ENCODE measurements around the gene MRAS. TPM values are rescaled to one million over a fixed set of nuclear protein-coding genes. Genes with fewer than 3 reads are reported as not detected.

The MRAS gene
- polyA plus RNA-seq, 1 experiment = 58.3 TPM

GRCh38 chr3:138395865-138396751 is 47.7 kb downstream of the MRAS start:
- no peaks in the 10 kb centered on the region for H3K9me3 ChIP-seq (ENCODE audit: control insufficient read depth, insufficient read depth, low read length)
- CTCF ChIA-PET = interaction anchor here (1.2 kb wide), 1 partner anchor 21 kb away, joined by 8 read pairs; no protein-coding TSS in a partner anchor

GRCh38 chr3:138396752-138397410 is 48.5 kb downstream of the MRAS start:
- ChIA-PET CTCF (interaction anchor here (1.2 kb wide), 1 partner anchor 20 kb away, joined by 8 read pairs; no protein-coding TSS in a partner anchor), POLR2A (no interaction called here)
- no peaks in the 10 kb centered on the region for H3K9me3 ChIP-seq (ENCODE audit: control insufficient read depth, insufficient read depth, low read length)
- no peaks in the 10 kb centered on the region for H3K27me3 ChIP-seq (ENCODE audit: control insufficient read depth, insufficient read depth, low read length)
- no peak overlapping the region for H3K27ac ChIP-seq (ENCODE audit: low read depth, low read length)
- DNase-seq (ENCODE audit: low read depth, low spot score) = no peak
- H3K4me3 ChIP-seq (ENCODE audit: low read depth, low read length) = no peak overlapping the region
- TF ChIP-seq CTCF (IDR thresholded peaks at IDR 0.05; ENCODE audit: low read depth, low read length) = no peak

More at GRCh38 chr3:138395865-138396751, 47.7 kb downstream of the MRAS start:
- POLR2A ChIA-PET = no interaction called here
- no peaks in the 10 kb centered on the region for H3K27me3 ChIP-seq (ENCODE audit: control insufficient read depth, insufficient read depth, low read length)
- no peak for TF ChIP-seq CTCF (IDR thresholded peaks at IDR 0.05; ENCODE audit: low read depth, low read length)
- H3K4me3 ChIP-seq (ENCODE audit: low read depth, low read length) = no peak overlapping the region
- H3K27ac ChIP-seq (ENCODE audit: low read depth, low read length) = no peak overlapping the region
- no peak for DNase-seq (ENCODE audit: low read depth, low spot score)

- Histone ChIP-seq H3K27me3 (ENCODE audit: control insufficient read depth, insufficient read depth, low read length) (no peaks in the 10 kb centered on the region), H3K9me3 (ENCODE audit: control insufficient read depth, insufficient read depth, low read length) (no peaks in the 10 kb centered on the region), H3K4me3 (ENCODE audit: low read depth, low read length) (no peak overlapping the region), H3K27ac (ENCODE audit: low read depth, low read length) (no peak overlapping the region)
- POLR2A ChIA-PET = no interaction called here
- TF ChIP-seq CTCF (IDR thresholded peaks at IDR 0.05; ENCODE audit: low read depth, low read length) = no peak; the same call in 1 of the 2 replicates
- no peak for DNase-seq (ENCODE audit: low read depth, low spot score)
- CTCF ChIA-PET = interaction anchor here (1.1 kb wide), 1 partner anchor 19 kb away, joined by 3 read pairs; no protein-coding TSS in a partner anchor
Measured at GRCh38 chr3:138397983-138398382, 49.6 kb downstream of the MRAS start.

GRCh38 chr3:138398791-138399575 is 50.6 kb downstream of the MRAS start:
- no peak for TF ChIP-seq CTCF (IDR thresholded peaks at IDR 0.05; ENCODE audit: low read depth, low read length)
- Histone ChIP-seq H3K27ac (ENCODE audit: low read depth, low read length) (no peak overlapping the region), H3K9me3 (ENCODE audit: control insufficient read depth, insufficient read depth, low read length) (no peaks in the 10 kb centered on the region), H3K4me3 (ENCODE audit: low read depth, low read length) (no peak overlapping the region), H3K27me3 (ENCODE audit: control insufficient read depth, insufficient read depth, low read length) (no peaks in the 10 kb centered on the region)
- ChIA-PET POLR2A (no interaction called here), CTCF (interaction anchor here (0.6 to 11.2 kb wide), 3 partner anchors 17 to 513 kb away, joined by 3 to 119 read pairs (median 5); no protein-coding TSS in a partner anchor)
- no peak for DNase-seq (ENCODE audit: low read depth, low spot score)
